LoVo (cell line): ENCODE data around the gene APBB1.

Source experiments
- DNase-seq: peaks from one replicate; pipeline ENCODE4 v3.0.0-alpha.2; 2016; ENCODE audit warnings: low spot score

APBB1 gene

GRCh38 chr11:6419009-6419631, at the start of gene APBB1:
Gene APBB1 (minus strand): TSS chr11:6419094. CDS start chr11:6411347, 7,747 bp downstream.
- peak; percentile 42 for DNase-seq

DNA sequence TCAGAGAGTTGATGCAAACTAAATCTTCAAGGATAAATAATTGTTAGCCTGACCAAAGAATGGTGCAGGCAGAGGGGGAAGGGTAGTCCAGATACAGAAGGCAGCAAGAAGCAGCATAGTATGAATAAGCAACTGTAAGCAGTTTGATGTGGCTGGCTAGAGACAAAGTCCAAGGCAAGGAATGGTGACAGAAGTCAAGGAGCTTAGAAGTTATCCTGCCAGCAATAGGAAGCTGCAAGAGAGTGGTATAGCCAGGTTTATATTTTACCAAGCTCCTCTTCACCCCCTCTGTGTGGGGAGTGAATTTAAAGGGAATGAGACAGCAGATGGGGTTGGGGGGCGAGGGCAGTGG, 40.2 kb upstream of the APBB1 start:
- DNase-seq = no peak

DNA sequence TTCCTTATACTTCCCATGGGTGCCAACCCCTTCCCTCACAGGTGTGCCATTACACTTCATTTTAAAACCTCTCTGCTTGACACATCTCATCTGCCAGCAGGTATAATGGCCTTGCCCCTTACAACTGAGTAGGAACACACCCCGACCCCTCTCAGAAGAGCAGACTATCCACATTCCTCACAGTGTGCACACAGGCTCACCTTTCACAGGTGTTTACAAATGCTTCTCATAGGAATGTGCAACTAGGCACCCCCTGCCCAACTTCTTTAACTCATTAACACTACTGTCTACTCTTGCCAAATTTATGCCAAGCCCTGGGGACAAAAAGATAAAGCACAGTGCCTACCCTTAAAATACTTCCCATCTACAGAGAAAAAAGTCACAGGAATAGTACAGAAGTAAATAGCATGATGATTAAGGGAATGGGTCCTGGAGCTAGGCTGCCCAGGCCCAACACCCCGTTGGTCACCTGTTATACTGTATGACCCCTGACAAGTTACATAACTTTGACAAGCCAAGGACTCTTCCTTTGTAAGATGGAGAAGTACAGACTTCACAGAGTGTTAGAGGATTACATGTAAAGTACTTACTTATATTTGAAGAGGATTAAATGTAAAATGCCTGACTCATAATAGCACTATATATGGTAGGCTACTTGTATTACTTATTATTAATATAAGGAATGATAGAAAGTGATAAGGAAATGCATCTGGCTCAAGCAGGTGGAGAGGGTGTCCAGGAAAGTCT, 39.6 kb upstream of the APBB1 start:
- DNase-seq = no peak

DNA sequence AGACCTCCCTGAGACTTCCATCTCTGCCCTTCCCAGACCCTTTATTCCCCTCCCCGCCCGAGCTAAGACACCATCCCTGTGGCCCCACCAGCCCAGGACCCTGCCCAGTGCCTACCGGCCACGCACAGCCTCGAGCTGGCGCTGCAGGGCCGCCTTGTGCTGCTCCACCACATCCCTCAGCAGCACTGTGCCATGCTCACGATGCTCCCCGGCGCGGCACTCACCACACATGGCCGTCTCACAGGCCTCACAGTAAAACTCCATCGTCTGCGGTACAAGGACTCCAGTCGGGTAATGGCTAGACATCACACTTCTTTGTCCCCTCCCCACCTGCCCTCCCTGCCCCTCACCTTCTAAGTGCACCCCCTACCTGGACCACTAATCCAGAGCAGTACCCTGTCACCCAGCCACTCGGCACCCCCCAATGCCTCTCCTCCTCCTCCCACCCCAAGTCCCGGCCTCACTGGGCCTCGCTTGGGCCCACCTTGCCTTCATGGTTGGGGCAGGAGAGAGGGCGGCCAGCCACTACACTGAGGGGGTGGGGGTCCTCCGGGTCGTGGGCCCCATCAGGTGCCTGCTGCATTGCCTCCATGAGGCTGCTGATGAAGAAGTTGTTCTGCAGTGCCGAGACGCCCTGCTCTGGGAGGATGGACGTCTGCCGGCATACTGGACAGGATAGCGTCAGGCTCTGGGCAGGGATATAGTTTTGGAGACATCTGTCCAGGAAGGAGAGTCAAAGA, 38.9 kb upstream of the APBB1 start:
- DNase-seq = no peak

- no peak for DNase-seq
These were observed 37.6 kb upstream of the APBB1 start for GRCh38 chr11:6456361-6457073.

GRCh38 chr11:6455070-6455469, 36.2 kb upstream of the APBB1 start:
- DNase-seq = no peak

DNA sequence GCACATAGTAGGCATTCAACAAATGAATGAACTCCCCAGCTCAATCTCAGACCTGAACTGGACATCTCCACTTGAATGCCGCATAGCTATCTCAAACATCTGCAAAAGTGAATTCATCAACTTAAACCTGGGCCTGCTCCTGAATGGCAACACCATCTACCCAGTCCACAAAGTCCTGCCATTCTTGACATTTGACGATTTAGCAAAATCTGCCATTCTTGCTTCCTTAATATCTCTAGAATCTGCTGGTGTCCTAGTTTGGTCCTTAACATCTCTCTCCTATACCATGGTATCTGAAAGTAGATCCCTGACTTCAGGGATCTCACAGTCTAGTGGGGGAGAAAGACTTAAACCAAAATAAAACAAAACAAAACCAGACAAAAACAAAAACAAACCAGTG, 34.3 kb upstream of the APBB1 start:
- no peak for DNase-seq

- no peak for DNase-seq
These were observed 33.3 kb upstream of the APBB1 start for GRCh38 chr11:6452219-6452618.

DNA sequence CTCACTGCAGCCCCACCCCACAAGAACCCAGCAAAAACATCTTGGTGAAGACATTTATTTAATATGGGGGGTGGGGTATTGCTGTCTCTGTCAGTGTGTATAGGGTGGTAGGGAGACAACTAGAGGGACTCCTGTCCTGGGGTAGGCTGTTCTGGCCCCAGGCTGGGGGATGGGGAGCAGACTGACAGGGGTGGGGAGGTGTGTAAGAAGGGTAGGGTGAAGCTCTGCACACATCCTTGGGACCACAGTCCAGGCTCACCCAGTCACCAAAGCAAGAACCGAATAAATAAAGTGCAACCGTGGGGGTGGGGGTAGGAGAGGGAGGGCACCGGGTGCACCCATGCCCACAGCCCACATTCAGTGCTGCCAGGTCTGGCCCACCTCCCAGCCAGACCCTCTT, 29.7 kb upstream of the APBB1 start:
- DNase-seq = no peak

GRCh38 chr11:6443269-6444003, 24.5 kb upstream of the APBB1 start:
- peak; percentile 50 for DNase-seq

- no peak for DNase-seq
These were observed 23.5 kb upstream of the APBB1 start for GRCh38 chr11:6442441-6442840.

GRCh38 chr11:6440906-6441358, 22.0 kb upstream of the APBB1 start, which contains the start of gene HPX:
Gene HPX (minus strand): TSS chr11:6440987. CDS start chr11:6440963, 24 bp downstream.
- no peak for DNase-seq

GRCh38 chr11:6438979-6439571, 20.2 kb upstream of the APBB1 start:
- DNase-seq = peak; percentile 13

GRCh38 chr11:6437993-6438392, 19.1 kb upstream of the APBB1 start:
- DNase-seq = no peak

DNA sequence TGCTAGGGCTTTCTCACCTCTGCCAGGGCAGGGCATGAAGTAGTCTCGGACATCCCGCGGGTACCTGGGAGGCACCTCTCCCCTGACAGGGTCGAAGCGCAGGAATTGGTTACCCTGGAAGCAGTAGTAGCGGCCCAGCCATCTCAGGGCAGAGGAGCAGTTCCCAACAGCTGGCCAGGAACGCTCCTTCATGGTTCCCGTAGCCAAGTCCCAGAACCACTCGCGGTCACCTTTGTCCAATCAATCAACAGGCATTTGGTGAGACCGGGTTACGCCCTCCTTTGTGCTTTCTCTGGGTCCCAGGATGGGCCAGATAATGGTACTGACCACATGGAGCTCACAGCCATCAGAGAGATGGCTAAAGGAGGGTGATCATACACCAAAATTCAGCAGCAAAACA, 18.5 kb upstream of the APBB1 start:
- no peak for DNase-seq

GRCh38 chr11:6433998-6434660, 15.2 kb upstream of the APBB1 start:
- DNase-seq = no peak

DNA sequence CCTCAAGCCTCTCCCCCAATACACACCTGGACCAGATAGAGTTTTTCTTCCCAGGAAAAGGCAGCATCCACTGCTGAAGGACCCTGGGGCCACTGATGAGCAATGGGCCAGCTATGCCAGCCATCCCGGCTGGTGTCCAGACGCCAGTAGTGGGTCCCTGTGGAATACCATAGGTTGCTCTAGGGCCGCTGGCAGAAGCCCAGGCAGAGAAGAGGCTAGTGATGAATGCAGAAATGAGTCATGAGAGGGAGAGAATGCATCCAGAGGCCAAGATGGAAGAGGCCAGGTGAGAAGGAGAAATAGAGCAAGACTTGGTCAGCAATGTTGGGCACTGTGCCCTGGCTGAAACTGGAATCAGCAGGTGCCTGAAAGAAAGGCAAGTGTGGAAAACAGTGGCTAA, 13.0 kb upstream of the APBB1 start:
- DNase-seq = peak; percentile 53

GRCh38 chr11:6427516-6427915, 8.6 kb upstream of the APBB1 start:
- no peak for DNase-seq

GRCh38 chr11:6420677-6421076, 1.8 kb upstream of the APBB1 start:
- no peak for DNase-seq

DNA sequence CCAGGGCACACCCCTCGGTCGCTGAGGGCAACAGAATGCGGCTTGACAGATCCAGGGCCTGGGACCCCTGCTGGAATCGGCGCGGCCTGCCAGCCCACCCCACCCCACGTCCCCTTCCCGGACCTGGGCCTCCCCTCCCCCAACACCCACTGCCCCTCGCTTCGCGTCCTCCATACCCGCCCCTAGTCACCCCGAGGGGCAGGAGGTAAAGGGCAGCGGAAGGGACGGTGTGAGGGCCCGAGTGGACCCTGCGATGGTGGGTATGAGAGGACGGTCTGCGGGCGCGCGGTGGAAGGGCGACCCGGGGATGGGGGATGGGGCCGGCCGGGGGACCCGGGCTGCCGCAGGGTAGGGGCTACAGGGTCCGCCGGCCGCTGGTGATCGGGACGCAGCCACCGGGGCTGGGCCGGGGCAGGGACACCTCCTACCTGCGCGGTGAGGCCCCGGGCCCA, 311 bp downstream of the APBB1 start:
- no peak for DNase-seq
